GM19025 (cell line): ENCODE data around the gene KLF3.

ENCODE experiments used
- ATAC-seq: cut with Tn5 transposase; IDR thresholded peaks from one replicate; pipeline ENCODE4 v1.9.1; 2021; ENCODE audit warnings: mild to moderate bottlenecking, low read depth, moderate library complexity; ENCODE audit not compliant: unreplicated experiment

The KLF3 gene

GRCh38 chr4:38650133-38650532 is 13.9 kb upstream of the KLF3 start:
- no peak for ATAC-seq

- no peak for ATAC-seq
Observed at GRCh38 chr4:38654273-38654672, 9.7 kb upstream of the KLF3 start.

GRCh38 chr4:38656111-38656510 is 7.9 kb upstream of the KLF3 start:
- no peak for ATAC-seq

GRCh38 chr4:38659346-38659745 is 4.7 kb upstream of the KLF3 start:
- ATAC-seq = no peak

GRCh38 chr4:38660838-38661237 is 3.2 kb upstream of the KLF3 start:
- no peak for ATAC-seq

- ATAC-seq = no peak
Observed at GRCh38 chr4:38661371-38661770, 2.6 kb upstream of the KLF3 start.

GRCh38 chr4:38662522-38663089 is 1.4 kb upstream of the KLF3 start:
- ATAC-seq = no peak

- ATAC-seq = peak; percentile 64
Observed at GRCh38 chr4:38663090-38663800, 754 bp upstream of the KLF3 start.

- ATAC-seq = no peak
Observed at GRCh38 chr4:38664706-38665401, 855 bp downstream of the KLF3 start.

- no peak for ATAC-seq
Observed at GRCh38 chr4:38665551-38666411, 1.8 kb downstream of the KLF3 start.

GRCh38 chr4:38666766-38667084 is 2.7 kb downstream of the KLF3 start:
- ATAC-seq = no peak

GRCh38 chr4:38667085-38667893 is 3.3 kb downstream of the KLF3 start:
- no peak for ATAC-seq

- ATAC-seq = no peak
Observed at GRCh38 chr4:38668203-38668971, 4.4 kb downstream of the KLF3 start.

GRCh38 chr4:38669208-38669607 is 5.2 kb downstream of the KLF3 start:
- no peak for ATAC-seq

GRCh38 chr4:38670109-38670901 is 6.3 kb downstream of the KLF3 start:
- ATAC-seq = no peak

GRCh38 chr4:38670939-38671591 is 7.1 kb downstream of the KLF3 start:
- ATAC-seq = no peak

- no peak for ATAC-seq
Observed at GRCh38 chr4:38671592-38671940, 7.6 kb downstream of the KLF3 start.

GRCh38 chr4:38672074-38672396 is 8.0 kb downstream of the KLF3 start:
- ATAC-seq = no peak
